Liver (tissue), 9 donors: ENCODE measurements around the gene ATG9B. TPM values are rescaled to one million over a fixed set of nuclear protein-coding genes. Genes with fewer than 3 reads are reported as not detected.

Source experiments
- DNase-seq: peaks from one replicate; pipeline ENCODE4 v3.0.0-alpha.2; 2017; ENCODE audit warnings: low spot score
- H3K27ac ChIP-seq, 2 donors: one replicate each; pipeline ENCODE4 v1.7.0; 2013; ENCODE audit warnings: inconsistent platforms in 2 of 2, low read length in 2 of 2, control low read depth in 1 of 2, low read depth in 1 of 2, mild to moderate bottlenecking in 1 of 2
- H3K27me3 ChIP-seq, 4 donors: one replicate each; pipeline versions ENCODE4 v1.6.1 to v1.7.0; 2013; ENCODE audit warnings: low read length in 3 of 4, inconsistent platforms in 1 of 4, mild to moderate bottlenecking in 1 of 4, moderate library complexity in 1 of 4; ENCODE audit not compliant: control insufficient read depth in 4 of 4, insufficient read depth in 4 of 4
- H3K36me3 ChIP-seq, 4 donors: one replicate each; pipeline versions ENCODE4 v1.6.1 to v1.7.0; 2013; ENCODE audit warnings: low read length in 3 of 4, mild to moderate bottlenecking in 3 of 4, low read depth in 1 of 4, moderate library complexity in 1 of 4; ENCODE audit not compliant: control insufficient read depth in 4 of 4, insufficient read depth in 3 of 4
- H3K4me1 ChIP-seq, 4 donors: one replicate each; pipeline versions ENCODE4 v1.6.1 to v1.7.0; 2013; ENCODE audit warnings: low read length in 3 of 4, mild to moderate bottlenecking in 3 of 4, moderate library complexity in 1 of 4; ENCODE audit not compliant: control insufficient read depth in 4 of 4, insufficient read depth in 4 of 4
- H3K4me3 ChIP-seq, 3 donors: one replicate each; pipeline versions ENCODE4 v1.6.1 to v1.7.0; 2013; ENCODE audit warnings: low read length in 3 of 3, control low read depth in 1 of 3, low read depth in 1 of 3, mild to moderate bottlenecking in 1 of 3
- H3K9ac ChIP-seq, 2 donors: one replicate each; pipeline ENCODE4 v1.7.0; 2013; ENCODE audit warnings: low read length in 2 of 2, mild to moderate bottlenecking in 2 of 2, moderate library complexity in 2 of 2, control low read depth in 1 of 2, low read depth in 1 of 2
- H3K9me3 ChIP-seq, 4 donors: one replicate each; pipeline versions ENCODE4 v1.6.1 to v1.7.0; 2013; ENCODE audit warnings: low read length in 3 of 4; ENCODE audit not compliant: control insufficient read depth in 4 of 4
- EGR1 ChIP-seq, 2 donors: IDR thresholded peaks; 2 replicates each; pipeline ENCODE4 v1.6.1; 2016 to 2018; ENCODE audit warnings: antibody characterized with exemption in 2 of 2, low read depth in 2 of 2
- FOXA1 ChIP-seq: IDR thresholded peaks from 2 replicates; pipeline ENCODE4 v1.6.1; 2016; ENCODE audit warnings: antibody characterized with exemption
- FOXA2 ChIP-seq: IDR thresholded peaks from 2 replicates; pipeline ENCODE4 v1.6.1; 2016; ENCODE audit warnings: antibody characterized with exemption
- GABPA ChIP-seq, 2 donors: IDR thresholded peaks in 1 of 2; conservative IDR thresholded peaks in 1 of 2; 2 replicates each; pipeline ENCODE4 v1.6.1; 2016; ENCODE audit warnings: antibody characterized with exemption in 2 of 2, mild to moderate bottlenecking in 1 of 2, moderate library complexity in 1 of 2
- HNF4A ChIP-seq, 2 donors: conservative IDR thresholded peaks; 2 replicates each; pipeline ENCODE4 v1.6.1; 2016; ENCODE audit warnings: antibody characterized with exemption in 2 of 2, mild to moderate bottlenecking in 2 of 2
- HNF4G ChIP-seq: IDR thresholded peaks from 2 replicates; pipeline ENCODE4 v1.6.1; 2016; ENCODE audit warnings: antibody characterized with exemption
- JUND ChIP-seq, 2 donors: IDR thresholded peaks; 2 replicates each; pipeline ENCODE4 v1.6.1; 2016; ENCODE audit warnings: antibody characterized with exemption in 2 of 2
- NR2F2 ChIP-seq: IDR thresholded peaks from 2 replicates; pipeline ENCODE4 v1.6.1; 2016; ENCODE audit warnings: antibody characterized with exemption
- RAD21 ChIP-seq, 2 donors: IDR thresholded peaks; 2 replicates each; pipeline ENCODE4 v1.6.1; 2016; ENCODE audit warnings: antibody characterized with exemption in 2 of 2, mild to moderate bottlenecking in 2 of 2
- REST ChIP-seq: IDR thresholded peaks from 2 replicates; pipeline ENCODE4 v1.6.1; 2016; ENCODE audit warnings: antibody characterized with exemption, mild to moderate bottlenecking
- RXRA ChIP-seq, 2 donors: IDR thresholded peaks; 2 replicates each; pipeline ENCODE4 v1.6.1; 2017 to 2018; ENCODE audit warnings: antibody characterized with exemption in 2 of 2, mild to moderate bottlenecking in 1 of 2
- SP1 ChIP-seq: IDR thresholded peaks from 2 replicates; pipeline ENCODE4 v1.6.1; 2018; ENCODE audit warnings: antibody characterized with exemption, mild to moderate bottlenecking
- YY1 ChIP-seq: IDR thresholded peaks from 2 replicates; pipeline ENCODE4 v1.6.1; 2016; ENCODE audit warnings: antibody characterized with exemption, mild to moderate bottlenecking
- WGBS: extraction: QIAGEN DNeasy Blood & Tissue Kit; methylation state at CpG from one replicate; pipeline ENCODE4 v1.1.7; 2013; 5-methylcytosine and 5-hydroxymethylcytosine counted together
- polyA plus RNA-seq, 2 donors: library from polyadenylated mRNA; stranded (reverse) in 1 of 2; unstranded in 1 of 2; fragments of 200-250 nt in 1 of 2; fragments of >200 nt in 1 of 2; fragmentation: Nextera tagmentation in 1 of 2; extraction: Ambion mirVana in 1 of 2; gene quantifications; one replicate each; pipeline versions ENCODE4 v1.2.1 to v1.2.3, GENCODE V29; 2013 to 2015
- total RNA-seq, 2 donors: library from RNA; depleted of rRNA; stranded (reverse); fragments of >200 nt; gene quantifications; one replicate each; pipeline ENCODE4 v1.2.3, GENCODE V29; 2014
- TF ChIP-seq, protein P1 (sequence below): IDR thresholded peaks from 2 replicates; pipeline ENCODE4 v1.6.1; 2016; ENCODE audit warnings: antibody characterized with exemption
- TF ChIP-seq, protein P2 (sequence below): fragments of 150-350 bp; IDR thresholded peaks from 2 replicates; pipeline ENCODE4 v1.5.1; 2017; ENCODE audit warnings: improper control_type of control experiment, low read depth, low read length; ENCODE audit not compliant: missing input control
- TF ChIP-seq, protein P3 (sequence below): IDR thresholded peaks from 2 replicates; pipeline ENCODE4 v1.6.1; 2016; ENCODE audit warnings: antibody characterized with exemption
- TF ChIP-seq, protein P4 (sequence below): IDR thresholded peaks from 2 replicates; pipeline ENCODE4 v1.6.1; 2016; ENCODE audit warnings: antibody characterized with exemption
- donor health status: healthy.
- donor health status: healthy.
- donor health status: healthy.
- donor health status: healthy.
- donor health status: healthy.

Gene ATG9B
- total and polyA plus RNA-seq, 4 donors: 0.61 TPM; not detected in 3

DNA sequence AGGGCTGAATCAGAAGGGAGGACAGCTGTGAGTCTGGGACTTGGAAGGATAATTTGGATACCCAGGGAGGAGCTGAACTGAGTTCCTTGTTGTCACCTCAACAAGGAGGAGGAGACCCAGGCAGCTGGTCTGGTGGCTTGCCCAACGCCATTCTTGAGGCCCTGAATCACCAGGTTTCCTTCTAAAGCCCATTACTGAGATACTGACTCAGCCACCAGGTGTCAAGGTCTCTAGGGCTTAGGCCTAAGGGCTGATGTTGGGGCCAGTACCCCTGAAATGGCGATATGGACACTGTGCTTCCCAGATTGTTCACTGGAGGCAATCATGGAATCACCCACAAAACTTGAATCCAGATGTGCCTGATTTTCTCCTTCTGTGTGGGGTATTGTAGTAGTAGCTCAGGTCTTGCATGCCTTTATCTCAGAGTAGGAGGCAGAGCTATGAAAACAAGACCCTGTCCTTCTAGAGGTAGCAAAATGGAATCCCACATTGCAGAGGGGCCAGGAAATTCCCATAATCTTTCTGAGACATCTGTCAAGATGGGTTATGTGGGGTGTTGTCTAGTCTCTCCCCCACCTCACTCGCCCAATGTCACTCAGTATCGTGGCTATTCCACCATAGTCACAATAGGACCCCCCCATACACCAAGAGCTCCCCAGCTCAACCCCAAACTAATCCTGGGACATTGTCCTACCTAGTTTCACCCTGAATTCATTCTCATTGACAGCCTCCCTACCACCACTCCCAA is 1.8 kb upstream of the ATG9B start:
- H3K36me3 ChIP-seq: no peaks in the 10 kb centered on the region
- no peak for TF ChIP-seq HNF4A (conservative IDR thresholded peaks at IDR 0.05)
- TF ChIP-seq RXRA (IDR thresholded peaks at IDR 0.05): no peak
- no peak for TF ChIP-seq REST
- no peak for TF ChIP-seq JUND (IDR thresholded peaks at IDR 0.05)
- TF ChIP-seq SP1: no peak
- TF ChIP-seq, protein P1, sequence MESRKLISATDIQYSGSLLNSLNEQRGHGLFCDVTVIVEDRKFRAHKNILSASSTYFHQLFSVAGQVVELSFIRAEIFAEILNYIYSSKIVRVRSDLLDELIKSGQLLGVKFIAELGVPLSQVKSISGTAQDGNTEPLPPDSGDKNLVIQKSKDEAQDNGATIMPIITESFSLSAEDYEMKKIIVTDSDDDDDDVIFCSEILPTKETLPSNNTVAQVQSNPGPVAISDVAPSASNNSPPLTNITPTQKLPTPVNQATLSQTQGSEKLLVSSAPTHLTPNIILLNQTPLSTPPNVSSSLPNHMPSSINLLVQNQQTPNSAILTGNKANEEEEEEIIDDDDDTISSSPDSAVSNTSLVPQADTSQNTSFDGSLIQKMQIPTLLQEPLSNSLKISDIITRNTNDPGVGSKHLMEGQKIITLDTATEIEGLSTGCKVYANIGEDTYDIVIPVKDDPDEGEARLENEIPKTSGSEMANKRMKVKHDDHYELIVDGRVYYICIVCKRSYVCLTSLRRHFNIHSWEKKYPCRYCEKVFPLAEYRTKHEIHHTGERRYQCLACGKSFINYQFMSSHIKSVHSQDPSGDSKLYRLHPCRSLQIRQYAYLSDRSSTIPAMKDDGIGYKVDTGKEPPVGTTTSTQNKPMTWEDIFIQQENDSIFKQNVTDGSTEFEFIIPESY: no peak
- TF ChIP-seq EGR1 (IDR thresholded peaks at IDR 0.05; ENCODE audit: low read depth in 2 of 2): no peak
- TF ChIP-seq, protein P2, sequence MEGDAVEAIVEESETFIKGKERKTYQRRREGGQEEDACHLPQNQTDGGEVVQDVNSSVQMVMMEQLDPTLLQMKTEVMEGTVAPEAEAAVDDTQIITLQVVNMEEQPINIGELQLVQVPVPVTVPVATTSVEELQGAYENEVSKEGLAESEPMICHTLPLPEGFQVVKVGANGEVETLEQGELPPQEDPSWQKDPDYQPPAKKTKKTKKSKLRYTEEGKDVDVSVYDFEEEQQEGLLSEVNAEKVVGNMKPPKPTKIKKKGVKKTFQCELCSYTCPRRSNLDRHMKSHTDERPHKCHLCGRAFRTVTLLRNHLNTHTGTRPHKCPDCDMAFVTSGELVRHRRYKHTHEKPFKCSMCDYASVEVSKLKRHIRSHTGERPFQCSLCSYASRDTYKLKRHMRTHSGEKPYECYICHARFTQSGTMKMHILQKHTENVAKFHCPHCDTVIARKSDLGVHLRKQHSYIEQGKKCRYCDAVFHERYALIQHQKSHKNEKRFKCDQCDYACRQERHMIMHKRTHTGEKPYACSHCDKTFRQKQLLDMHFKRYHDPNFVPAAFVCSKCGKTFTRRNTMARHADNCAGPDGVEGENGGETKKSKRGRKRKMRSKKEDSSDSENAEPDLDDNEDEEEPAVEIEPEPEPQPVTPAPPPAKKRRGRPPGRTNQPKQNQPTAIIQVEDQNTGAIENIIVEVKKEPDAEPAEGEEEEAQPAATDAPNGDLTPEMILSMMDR: no peak
- no peak for TF ChIP-seq NR2F2
- no peak for TF ChIP-seq RAD21 (IDR thresholded peaks at IDR 0.05)
- no peak for TF ChIP-seq GABPA (IDR thresholded peaks at IDR 0.05 in 1 of 2, conservative IDR thresholded peaks at IDR 0.05 in 1 of 2)
- no peak for TF ChIP-seq FOXA2
- TF ChIP-seq HNF4G: no peak
- no peak for TF ChIP-seq FOXA1
- TF ChIP-seq, protein P3, sequence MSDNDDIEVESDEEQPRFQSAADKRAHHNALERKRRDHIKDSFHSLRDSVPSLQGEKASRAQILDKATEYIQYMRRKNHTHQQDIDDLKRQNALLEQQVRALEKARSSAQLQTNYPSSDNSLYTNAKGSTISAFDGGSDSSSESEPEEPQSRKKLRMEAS: no peak
- TF ChIP-seq YY1: no peak
- TF ChIP-seq, protein P4, sequence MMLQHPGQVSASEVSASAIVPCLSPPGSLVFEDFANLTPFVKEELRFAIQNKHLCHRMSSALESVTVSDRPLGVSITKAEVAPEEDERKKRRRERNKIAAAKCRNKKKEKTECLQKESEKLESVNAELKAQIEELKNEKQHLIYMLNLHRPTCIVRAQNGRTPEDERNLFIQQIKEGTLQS: no peak
- peaks cover 5 to 10% (median 8%) of the 10 kb centered on the region in 4 donors for H3K4me1 ChIP-seq
- no peaks in the 10 kb centered on the region for H3K9me3 ChIP-seq
- H3K9ac ChIP-seq: no peak overlapping the region
- H3K27me3 ChIP-seq: no peaks in the 10 kb centered on the region
- WGBS: 87% methylated on average over 4 of the region's 4 CpGs
- DNase-seq: no peak
- no peak overlapping the region for H3K4me3 ChIP-seq
- no peak overlapping the region for H3K27ac ChIP-seq
